HG02571 (cell line): Measurements from ENCODE around the gene SLC16A9.
"Not testable (repeated sequence)": the region's sequence is repeated elsewhere in the genome, so short reads cannot be mapped to it uniquely, and the experiment has no call there.

ENCODE experiments used
- ATAC-seq: cut with Tn5 transposase; IDR thresholded peaks from one replicate; pipeline ENCODE4 v1.9.1; 2021; ENCODE audit warnings: mild to moderate bottlenecking, moderate library complexity; ENCODE audit not compliant: unreplicated experiment

SLC16A9 gene, protein sequence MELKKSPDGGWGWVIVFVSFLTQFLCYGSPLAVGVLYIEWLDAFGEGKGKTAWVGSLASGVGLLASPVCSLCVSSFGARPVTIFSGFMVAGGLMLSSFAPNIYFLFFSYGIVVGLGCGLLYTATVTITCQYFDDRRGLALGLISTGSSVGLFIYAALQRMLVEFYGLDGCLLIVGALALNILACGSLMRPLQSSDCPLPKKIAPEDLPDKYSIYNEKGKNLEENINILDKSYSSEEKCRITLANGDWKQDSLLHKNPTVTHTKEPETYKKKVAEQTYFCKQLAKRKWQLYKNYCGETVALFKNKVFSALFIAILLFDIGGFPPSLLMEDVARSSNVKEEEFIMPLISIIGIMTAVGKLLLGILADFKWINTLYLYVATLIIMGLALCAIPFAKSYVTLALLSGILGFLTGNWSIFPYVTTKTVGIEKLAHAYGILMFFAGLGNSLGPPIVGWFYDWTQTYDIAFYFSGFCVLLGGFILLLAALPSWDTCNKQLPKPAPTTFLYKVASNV

DNA sequence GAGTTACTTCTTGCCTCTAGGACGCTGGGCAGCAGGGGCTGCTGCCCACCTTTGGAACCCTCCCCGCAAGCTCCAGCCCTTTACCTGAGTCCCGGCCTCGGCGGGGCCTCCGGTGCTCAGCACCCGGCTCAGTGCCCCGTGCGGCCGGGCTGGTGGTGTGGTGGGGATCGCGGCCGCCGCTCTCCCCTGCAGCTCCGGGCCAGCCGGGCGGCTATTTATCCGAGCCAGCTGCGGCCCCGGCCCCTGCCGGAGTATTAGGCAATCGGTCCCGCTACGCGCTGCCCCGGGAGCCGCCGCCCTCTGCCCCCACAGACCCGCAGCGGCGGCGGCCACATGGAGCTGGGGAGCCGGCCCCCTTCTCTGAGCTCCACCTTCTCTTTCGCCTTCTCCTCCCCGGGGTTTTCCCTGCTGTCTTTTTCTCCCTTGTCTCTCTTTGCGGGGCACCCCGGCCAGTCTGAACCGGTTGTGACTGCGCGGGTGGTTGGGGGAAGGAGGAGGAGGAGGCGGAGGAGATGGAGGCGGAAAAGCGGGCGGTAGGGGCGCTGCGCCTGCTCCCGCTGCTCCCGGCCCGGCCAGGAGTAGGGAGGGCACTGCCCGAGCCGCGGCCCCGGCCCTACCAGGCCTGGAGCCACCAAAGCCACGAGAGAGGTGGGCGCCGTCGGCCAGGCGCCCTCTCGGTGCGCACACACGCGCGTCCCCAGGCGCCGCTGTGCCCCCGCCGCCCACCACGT lies at the start of gene SLC16A9:
TSS of gene SLC16A9 (minus strand) at position 456 of the 731 bp plus-strand sequence. CDS start 25,559 bp downstream, outside the sequence.
- peak; percentile 94 for ATAC-seq

- ATAC-seq, result no peak
Observed at GRCh38 chr10:59757966-59758365, 48.3 kb upstream of the SLC16A9 start.

DNA sequence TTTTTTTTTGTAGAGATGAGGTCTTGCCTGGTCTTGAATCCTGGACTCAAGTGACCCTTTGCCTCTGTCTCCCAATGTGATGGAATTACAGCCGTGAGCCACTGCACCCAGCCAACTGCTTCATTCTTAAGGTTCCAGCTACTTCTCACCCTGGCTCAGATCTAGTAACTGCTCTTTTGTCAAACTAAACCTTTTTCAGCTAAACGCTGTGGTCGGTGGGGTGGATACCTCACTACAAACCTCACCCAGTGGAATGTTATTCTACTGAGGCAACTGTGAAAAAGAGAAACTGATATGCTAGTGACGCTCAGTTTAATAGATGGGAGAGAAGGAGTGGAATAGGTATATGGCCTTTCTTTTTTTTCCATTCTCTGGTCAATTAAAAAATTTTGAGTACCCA lies 45.3 kb upstream of the SLC16A9 start:
- ATAC-seq, result no peak

- no peak for ATAC-seq
Observed at GRCh38 chr10:59753267-59753666, 43.6 kb upstream of the SLC16A9 start, which contains the start of gene MRLN. MRLN (minus strand) TSS chr10:59753455.

DNA sequence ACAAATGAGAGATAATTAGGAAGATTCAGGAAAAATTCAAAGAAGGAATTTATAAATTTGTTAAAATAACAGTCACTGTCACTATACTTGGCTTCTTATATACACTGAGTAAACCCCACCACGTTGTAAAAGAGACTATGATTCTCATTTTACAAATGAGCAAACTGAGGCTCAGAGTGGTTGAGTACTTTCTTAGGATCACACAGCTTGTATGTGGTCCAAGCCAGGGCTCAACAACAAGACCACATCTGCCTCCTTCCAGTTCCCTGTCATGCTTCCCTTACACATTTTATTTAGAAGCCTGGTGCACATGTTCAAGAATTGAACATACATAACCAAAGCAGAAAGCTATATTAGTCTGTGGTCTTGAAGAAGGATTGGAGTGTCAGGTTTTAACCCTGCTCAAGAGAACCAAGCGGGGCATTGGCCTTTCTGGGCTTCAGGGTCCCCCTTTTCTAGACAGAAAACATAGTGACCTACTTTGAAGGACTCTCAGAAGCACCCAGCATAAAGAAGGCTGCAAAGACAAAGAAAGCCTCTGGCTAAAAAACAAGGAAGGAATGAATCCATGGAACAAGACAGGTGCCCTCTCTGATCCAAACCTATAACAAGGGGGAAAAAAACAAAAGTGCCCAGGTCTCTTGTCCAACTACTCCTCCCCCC lies 42.8 kb upstream of the SLC16A9 start:
- ATAC-seq, result no peak

GRCh38 chr10:59750155-59750945 lies 40.7 kb upstream of the SLC16A9 start:
- no peak for ATAC-seq

DNA sequence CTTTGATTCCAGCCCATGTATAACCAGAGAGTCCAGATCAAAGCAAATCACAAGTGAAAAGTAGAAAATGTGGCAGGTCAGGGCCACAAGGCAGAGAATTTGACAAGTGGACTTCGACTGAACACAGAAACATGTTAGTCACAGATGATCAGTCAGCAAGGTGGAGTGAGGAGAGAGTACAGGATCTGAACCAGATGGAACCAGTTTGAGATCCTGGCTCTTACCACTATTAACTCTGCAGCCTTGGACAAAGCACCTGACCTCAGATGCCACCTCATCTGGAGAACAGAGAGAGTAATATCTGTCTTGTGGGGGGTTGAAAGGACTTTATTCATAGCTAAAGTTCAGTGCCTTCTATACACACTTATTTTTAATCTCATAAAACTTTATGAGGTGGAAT lies 39.2 kb upstream of the SLC16A9 start:
- ATAC-seq, result no peak

DNA sequence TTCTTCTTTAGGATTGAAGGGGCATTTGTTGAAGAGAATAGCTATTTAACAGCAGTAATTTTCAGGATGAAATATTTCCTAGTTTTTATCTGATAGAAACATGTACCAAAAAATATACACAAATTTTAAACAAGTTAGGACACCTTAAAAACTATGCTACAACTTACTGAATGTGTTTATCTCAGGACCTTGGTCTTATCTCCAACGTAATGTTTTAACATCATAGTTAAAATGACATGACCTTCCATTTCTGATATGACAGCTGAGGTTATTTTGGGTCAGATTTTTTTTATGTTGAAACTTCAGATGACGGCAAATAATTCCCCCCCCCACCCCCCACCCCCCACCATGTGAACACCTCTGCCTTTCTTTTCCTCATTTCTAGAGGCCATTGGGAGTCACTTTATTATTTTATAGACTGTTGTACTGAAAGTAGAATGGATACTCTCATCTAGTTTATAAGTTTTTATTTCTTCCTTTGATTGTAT lies 35.6 kb upstream of the SLC16A9 start:
- ATAC-seq, result no peak

DNA sequence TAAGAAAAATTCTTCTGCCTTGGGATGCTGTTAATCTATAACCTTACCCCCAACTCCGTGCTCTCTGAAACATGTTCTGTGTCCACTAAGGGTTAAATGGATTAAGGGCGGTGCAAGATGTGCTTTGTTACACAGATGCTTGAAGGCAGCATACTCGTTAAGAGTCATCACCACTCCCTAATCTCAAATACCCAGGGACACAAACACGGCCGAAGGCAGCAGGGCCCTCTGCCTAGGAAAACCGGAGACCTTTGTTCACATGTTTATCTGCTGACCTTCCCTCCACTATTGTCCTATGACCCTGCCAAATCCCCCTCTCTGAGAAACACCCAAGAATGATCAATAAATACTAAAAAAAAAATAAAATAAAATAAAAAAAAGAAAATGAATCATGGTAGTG lies 35.1 kb upstream of the SLC16A9 start:
- not testable (repeated sequence) for ATAC-seq

- not testable (repeated sequence) for ATAC-seq
Observed at GRCh38 chr10:59744156-59744555, 34.5 kb upstream of the SLC16A9 start.

DNA sequence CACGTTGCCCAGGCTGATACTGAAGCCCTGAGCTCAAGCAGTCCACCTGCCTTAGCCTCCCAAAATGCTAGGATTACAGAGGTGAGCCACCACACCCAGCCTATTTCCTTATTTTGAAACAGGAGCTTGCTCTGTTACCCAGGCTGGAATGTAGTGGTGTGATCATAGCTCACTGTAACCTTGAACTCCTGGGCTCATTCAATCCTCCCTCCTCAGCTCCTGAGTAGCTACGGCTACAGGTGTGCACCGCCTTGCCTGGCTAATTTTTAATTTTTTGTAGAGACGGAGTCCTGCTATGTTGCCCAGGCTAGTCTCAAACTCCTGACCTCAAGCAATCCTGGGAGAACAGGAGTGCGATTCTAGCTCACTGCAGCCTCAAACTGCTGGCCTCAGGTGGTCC lies 31.9 kb upstream of the SLC16A9 start:
- ATAC-seq, result no peak

GRCh38 chr10:59741048-59741447 lies 31.4 kb upstream of the SLC16A9 start:
- ATAC-seq, result no peak

DNA sequence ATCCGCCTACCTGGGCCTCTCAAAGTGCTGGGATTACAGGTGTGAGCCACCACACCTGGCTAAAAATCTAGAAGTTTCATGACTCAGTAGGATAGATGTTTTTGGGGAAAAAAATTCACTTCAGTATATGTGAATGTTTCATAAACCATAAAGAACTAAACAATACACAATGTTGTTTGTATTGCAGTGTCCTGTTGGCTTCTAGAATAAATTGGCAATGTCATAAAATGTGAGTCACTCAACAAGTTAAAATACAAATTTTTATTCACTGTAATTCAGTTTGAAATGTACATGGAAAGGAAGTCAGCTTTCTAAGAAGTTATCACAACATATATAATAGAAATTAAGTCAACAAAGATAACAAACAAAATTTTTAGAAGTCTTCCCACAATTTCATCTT lies 27.1 kb upstream of the SLC16A9 start:
- ATAC-seq, result no peak

DNA sequence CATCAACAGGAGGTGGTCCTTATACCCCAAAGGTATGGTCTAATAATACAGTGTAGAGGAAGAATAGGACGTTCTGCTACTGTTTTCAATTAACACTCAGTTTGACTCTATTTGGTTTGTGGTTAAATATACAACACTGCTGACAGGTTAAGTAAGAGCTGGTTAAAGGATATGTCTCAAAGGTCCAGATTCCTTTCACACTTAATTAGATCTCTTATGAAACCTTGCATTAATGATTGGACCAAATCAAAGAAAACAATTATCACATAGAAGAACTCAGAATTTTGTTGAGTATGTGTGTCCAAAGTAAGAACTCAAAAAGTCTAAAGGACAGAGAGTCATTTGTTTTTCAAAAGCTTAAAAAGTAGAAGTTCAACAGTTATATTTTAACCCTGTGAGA lies 25.6 kb upstream of the SLC16A9 start:
- ATAC-seq, result no peak

GRCh38 chr10:59734014-59734462 lies 24.4 kb upstream of the SLC16A9 start:
- no peak for ATAC-seq

- not testable (repeated sequence) for ATAC-seq
Observed at GRCh38 chr10:59733321-59734013, 23.8 kb upstream of the SLC16A9 start.

GRCh38 chr10:59732849-59733248 lies 23.2 kb upstream of the SLC16A9 start:
- not testable (repeated sequence) for ATAC-seq

DNA sequence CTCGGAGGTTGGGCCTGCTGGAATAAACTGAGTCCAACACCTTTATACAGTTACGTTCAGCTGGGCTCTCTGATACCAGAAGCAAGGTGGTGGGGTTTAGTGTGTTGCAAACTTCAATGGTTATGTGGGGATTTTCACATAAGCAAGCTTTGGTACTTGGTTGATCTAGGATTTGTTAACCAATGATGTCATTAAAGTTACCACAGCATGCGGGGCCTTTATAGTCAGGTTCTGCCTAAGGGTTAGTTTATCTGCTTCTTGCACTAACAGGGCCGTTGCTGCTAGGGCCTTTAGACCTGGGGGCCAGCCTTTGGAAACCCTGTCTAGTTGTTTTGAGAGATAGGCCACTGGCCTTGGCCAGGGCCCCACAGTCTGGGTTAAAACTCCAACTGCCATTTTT lies 19.5 kb upstream of the SLC16A9 start:
- not testable (repeated sequence) for ATAC-seq

- ATAC-seq, result no peak
Observed at GRCh38 chr10:59724098-59724938, 14.7 kb upstream of the SLC16A9 start.
